ENCODE data around the gene STXBP5L. TPM values are rescaled to one million over a fixed set of nuclear protein-coding genes. Genes with fewer than 3 reads are reported as not detected.
"Not testable (repeated sequence)": the region's sequence is repeated elsewhere in the genome, so short reads cannot be mapped to it uniquely, and the experiment has no call there.

Gene STXBP5L
- polyA plus RNA-seq, 3 donors, result 0.13 TPM; not detected in 2

DNA sequence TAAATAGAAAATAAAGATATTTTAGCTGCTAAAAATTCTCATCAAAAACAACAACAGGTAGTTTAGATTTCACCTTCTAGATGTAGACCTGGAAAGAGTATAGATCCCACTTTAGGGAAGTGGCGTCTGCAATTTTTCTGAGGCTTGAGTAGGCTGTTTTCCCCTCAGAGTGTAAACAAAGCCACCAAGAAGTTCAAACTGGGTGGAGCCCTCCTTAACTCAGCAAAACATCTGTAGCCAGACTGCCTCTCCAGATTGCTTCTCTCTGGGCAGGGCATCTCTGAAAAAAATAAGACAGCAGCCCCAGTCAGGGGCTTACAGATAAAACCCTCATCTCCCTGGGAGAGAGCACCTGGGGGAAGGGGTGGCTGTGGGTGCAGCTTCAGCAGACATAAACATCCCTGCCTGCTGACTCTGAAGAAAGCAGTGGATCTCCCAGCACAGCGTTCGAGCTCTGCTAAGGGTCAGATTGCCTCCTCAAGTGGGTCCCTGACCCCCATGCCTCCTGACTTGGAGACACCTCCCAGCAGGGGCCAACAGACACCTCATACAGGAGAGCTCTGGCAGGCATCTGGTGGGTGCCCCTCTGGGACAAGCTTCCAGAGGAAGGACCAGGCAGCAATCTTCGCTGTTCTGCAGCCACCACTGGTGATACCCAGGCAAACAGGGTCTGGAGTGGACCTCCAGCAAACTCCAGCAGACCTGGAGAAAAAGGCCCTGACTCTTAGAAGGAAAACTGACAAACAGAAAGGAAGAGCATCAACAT, 259.6 kb downstream of the STXBP5L start:
- WGBS, 3 donors, result 48 to 59% (median 52%) methylated on average over 4 of the region's 4 CpGs
- no peak overlapping the region for H3K27ac ChIP-seq (ENCODE audit: low read depth, low read length)

DNA sequence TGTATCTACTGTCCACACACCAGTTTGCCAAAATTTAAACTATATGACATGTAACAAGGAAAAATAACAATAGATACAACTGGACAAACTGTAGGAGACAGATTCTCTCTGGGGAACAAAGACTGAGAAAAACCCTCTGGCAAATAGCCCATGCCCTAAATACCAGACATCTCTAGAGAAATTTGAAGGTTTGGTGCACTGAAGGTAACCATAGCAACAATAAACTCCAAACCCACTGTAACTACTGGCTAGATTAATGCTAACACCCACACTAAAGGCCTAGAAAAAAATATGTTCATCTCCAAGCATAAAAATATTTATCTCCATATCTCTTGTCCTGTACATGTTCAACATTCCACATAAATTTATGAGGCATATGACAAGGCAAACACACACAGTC, 267.1 kb downstream of the STXBP5L start:
- no peak overlapping the region for H3K27ac ChIP-seq (ENCODE audit: low read depth, low read length)

DNA sequence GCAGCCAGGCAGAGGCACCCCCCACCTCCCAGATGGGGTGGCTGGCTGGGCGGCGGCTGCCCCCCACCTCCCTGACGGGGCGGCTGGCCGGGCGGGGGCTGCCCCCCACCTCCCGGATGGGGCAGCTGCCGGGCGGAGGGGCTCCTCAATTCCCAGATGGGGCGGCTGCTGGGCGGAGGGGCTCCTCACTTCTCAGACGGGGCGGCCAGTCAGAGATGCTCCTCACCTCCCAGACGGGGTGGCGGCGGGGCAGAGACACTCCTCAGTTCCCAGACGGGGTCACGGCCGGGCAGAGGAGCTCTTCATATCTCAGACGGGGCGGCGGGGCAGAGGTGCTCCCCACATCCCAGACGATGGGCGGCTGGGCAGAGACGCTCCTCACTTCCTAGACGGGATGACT, 282.6 kb downstream of the STXBP5L start:
- 88 to 92% (median 89%) methylated on average over 17 to 26 of the region's 26 CpGs for WGBS, 3 donors
- H3K27ac ChIP-seq (ENCODE audit: low read depth, low read length), result not testable (repeated sequence)

DNA sequence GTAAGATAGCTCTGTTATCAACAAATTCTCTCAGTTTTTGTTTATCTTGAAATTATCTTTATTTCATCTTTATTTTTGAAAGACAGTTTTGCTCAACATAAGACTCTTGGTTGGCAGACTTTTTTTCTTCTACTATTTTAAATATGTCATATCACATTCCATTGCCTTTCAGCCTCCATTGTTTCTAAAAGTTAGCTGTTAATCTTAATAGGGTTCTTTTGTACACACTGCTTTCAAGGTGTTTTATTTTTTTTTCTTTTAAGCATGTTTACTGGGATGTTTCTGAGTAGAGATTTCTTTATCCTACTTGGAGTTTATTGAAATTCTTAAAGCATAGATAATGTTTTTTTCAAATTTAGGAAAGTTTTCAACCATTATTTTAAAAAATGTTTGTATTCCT, 294.6 kb downstream of the STXBP5L start:
- H3K27ac ChIP-seq (ENCODE audit: low read depth, low read length), result no peak overlapping the region

DNA sequence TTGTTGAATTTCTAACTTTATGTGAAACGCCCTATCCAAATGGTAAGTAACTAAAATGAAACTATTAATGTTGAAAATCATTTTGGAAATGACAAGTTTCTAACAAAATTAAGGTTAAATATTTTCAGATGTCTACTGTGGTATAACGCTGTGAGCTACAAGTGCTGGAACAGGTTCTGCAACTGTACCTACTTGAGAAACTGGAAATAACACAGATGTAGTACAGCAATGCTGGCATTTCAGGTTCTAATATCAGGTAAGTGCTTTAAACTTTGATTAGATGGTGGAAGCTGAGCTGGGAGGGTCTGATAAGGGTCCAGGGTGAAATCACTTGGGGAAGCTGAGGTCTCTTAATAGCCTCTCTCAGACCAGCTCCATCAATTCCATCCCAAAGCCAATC, 315.1 kb downstream of the STXBP5L start:
- WGBS, 3 donors, result 33 to 70% (median 69%) methylated on average over 2 of the region's 2 CpGs
- H3K27ac ChIP-seq (ENCODE audit: low read depth, low read length), result no peak overlapping the region

DNA sequence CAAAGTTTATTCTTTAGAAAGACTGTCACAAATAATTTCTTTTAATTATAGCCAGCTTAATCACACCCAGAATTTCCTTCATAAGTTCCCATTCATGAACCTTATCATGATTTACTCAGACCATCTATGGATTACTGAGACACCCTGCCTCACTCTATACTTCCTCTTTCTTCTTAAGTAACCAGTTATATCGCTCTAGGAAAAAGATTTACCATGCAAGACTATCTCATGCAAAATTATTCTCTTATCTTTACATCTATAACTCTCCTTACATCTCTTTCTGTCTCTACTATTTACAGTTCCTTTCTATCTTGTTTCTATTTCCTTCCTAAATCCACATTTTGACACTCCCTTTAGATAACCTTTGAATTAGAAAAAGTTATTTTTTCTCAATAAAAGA, 321.0 kb downstream of the STXBP5L start:
- H3K27ac ChIP-seq (ENCODE audit: low read depth, low read length), result no peak overlapping the region
- WGBS, 3 donors, result 42 to 81% (median 54%) methylated on average over 1 of the region's 1 CpG

DNA sequence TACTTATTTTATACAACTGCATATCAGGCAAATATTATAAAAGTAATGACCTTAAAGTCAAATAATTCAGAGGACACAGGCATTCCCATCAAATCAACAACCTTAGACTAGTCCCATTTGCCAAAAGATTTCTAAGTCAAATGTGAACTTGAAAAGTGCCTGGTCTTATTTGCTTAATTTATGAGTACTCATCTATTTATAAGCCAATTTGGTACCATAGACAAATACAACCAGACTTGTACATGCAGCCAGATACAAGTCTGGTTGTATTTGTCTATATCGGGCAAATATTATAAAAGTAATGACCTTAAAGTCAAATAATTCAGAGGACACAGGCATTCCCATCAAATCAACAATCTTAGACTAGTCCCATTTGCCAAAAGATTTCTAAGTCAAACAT, 322.2 kb downstream of the STXBP5L start:
- 88 to 94% (median 93%) methylated on average over 1 of the region's 1 CpG for WGBS, 3 donors
- H3K27ac ChIP-seq (ENCODE audit: low read depth, low read length), result not testable (repeated sequence)

DNA sequence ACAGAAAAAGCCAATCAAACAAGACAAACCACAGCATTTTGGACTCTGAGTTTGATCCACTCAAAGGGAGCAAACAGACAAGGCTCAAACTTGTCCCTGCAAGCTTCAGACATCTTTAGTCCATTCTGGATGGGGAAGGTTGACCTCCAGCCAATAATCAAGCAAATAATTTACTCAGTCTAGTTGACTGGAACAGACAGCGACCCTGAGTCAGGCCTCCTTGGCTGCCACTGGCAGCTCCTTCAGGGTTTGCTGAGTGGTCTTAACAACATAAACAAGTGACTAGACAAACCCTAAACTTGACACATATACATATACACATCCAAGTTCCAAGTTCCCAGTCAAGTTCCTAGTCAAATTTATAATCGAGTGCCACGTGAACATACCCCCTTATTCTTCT, 323.9 kb downstream of the STXBP5L start:
- no peak overlapping the region for H3K27ac ChIP-seq (ENCODE audit: low read depth, low read length)
- 64 to 80% (median 69%) methylated on average over 3 of the region's 3 CpGs for WGBS, 3 donors

DNA sequence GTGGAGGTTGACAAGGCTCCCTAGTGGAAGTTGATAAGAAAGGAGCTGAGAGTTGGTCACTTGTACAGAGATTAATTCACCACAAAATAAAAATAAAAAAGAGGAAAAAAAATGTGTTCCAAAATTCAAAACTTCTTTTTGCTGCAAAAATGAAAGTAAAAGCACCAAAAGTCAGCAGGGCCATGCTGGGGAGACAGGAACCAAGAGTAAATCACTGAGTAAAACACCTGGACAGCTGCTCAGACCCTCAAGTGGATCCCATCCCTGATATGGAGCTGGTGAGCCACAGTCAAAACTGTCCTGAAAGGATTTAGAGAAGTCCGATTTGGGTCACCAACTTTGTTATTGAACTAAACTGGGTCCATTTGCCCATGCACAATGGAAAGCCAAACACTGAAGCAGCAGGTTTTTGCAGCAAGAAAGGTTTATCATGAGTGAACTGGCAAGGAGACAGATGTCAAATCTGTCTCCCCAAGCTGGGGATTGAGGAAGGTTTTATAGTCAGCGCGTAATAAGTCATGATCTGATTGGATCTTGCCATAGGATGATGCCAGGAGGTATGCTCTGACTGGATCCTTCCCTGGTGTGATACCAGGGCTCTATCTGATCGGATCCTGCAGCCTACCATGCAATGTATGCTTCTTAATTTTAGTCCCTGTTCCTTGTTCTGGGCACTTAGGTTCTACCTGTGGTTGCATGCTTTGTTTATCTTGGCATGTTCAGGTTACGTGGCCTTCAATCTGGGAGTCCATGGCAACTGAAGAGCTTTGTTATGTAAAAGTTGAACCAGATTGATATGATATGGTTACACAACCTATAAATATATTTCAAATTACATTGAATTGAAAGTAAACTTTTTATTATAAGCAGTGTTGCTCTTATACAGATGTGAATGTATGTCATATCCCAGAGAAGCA, 324.6 kb downstream of the STXBP5L start:
- 53 to 91% (median 85%) methylated on average over 5 of the region's 5 CpGs for WGBS, 3 donors
- H3K27ac ChIP-seq (ENCODE audit: low read depth, low read length), result no peak overlapping the region

DNA sequence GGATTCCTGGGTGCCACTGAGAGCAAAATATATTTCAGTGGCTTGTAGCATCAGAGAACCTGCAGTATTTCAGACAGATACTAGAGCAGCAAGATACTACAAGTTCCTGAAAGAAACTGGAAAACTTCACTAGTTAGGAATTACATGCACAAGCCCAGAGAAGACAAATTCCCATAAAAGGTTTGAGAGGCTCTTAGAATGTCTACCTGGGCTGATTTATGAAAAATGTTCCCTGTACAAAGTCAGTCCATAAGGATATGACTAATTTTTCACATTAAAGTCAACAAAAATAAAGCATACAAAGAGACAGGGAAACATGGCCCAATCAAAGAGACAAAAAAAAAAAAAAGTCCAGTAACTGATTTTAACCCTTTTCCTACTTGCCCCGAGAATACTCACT, 335.2 kb downstream of the STXBP5L start:
- 85 to 92% (median 87%) methylated on average over 1 of the region's 1 CpG for WGBS, 3 donors
- no peak overlapping the region for H3K27ac ChIP-seq (ENCODE audit: low read depth, low read length)

DNA sequence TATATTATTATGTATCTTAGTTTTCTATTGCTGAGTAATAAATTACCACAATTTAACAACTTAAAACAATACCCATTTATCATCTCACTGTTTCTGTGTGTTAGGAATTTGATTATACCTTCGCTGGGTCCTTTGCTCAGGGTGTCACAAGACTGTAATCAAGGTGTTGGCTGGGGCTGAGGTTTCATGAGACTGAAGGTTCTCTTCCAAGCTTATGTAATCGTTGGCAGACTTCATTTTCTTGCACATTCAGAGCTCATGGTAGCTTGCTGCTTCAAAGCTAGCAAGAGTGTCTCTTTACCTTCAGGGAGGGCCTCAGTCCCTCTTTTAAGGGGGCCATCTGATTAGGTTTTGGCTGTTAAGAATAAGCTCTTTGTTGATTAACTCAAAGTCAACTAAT, 344.7 kb downstream of the STXBP5L start:
- 23 to 67% (median 56%) methylated on average over 2 of the region's 2 CpGs for WGBS, 3 donors

DNA sequence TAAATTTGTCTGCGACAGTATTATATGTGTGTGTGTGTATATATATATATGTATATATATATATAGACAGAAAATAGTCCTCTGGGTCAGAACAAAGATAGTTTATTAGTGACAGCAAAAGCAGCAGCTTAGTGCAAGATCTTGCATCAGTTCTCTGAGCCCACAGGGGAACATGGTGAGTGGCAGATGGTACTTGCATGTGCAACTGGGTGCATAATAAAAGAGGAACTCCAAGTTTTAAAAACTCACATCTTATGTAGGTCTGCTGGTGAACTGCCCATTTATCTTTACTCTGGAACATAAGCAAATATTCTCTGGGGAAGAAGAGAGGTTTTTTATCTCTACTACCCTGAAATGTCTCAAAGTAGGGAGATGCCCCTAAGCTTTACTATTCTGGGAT, 361.4 kb downstream of the STXBP5L start:
- WGBS, 3 donors, result 85 to 89% (median 88%) methylated on average over 1 of the region's 1 CpG
- H3K27ac ChIP-seq (ENCODE audit: low read depth, low read length), result no peak overlapping the region

More for the DNA sequence above, 344.7 kb downstream of the STXBP5L start:
- H3K27ac ChIP-seq (ENCODE audit: low read depth, low read length), result no peak overlapping the region

DNA sequence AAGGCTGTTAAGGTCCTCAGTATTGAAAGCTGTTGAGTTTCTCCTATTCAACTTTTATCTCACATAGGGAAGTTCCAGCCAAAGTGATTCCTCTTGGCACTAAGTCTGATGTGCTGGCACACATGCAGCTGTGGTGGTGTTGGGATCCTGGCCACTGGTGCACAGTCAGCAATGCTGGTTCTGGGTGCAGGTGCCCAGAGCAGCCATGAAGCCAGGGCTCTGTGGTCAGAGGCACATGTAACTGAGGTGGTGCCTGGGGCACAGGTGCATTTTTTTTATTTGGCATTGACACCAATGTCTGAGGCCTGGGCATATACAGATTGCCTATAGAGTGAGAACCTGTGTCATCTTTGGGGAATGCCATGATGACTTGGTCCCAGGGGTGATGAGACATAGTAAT, 366.4 kb downstream of the STXBP5L start:
- no peak overlapping the region for H3K27ac ChIP-seq (ENCODE audit: low read depth, low read length)

DNA sequence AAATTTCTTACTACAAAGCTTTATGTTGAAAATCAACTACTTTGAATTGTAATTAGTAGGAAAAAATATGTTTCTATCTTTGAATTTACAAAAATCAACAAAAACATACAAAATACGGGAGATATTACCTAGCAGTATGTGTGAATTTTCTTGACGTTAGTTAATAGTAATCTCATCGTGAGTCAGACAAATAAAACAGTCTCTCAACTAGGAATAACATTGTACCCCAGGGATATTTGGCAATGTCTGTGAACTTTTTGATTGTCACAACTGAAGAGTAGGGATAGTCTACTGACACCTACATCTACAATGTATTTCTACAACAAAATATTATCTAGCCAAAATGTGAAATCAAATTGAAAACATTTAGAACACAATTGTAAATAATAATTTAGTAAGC, 387.4 kb downstream of the STXBP5L start:
- WGBS, 3 donors, result 69 to 84% (median 83%) methylated on average over 3 of the region's 3 CpGs
- H3K27ac ChIP-seq (ENCODE audit: low read depth, low read length), result no peak overlapping the region

DNA sequence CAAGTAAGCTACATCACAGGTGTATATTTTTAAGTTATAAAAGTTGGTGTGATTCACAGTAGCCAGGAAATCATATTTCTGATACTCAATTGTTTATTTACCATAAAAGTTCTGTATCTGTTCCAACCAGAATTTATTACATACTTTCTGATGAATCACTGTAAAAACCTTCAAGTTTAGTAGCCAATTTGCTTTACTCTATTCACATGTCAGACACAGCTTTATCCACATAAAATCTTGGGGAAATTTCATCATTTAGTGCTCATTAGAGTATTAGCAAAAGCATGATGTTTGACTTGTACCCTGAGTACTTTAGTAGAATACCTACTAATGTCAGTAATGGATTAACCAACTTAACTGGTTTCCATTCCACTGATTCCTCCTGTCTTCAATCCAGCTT, 388.0 kb downstream of the STXBP5L start:
- no peak overlapping the region for H3K27ac ChIP-seq (ENCODE audit: low read depth, low read length)

DNA sequence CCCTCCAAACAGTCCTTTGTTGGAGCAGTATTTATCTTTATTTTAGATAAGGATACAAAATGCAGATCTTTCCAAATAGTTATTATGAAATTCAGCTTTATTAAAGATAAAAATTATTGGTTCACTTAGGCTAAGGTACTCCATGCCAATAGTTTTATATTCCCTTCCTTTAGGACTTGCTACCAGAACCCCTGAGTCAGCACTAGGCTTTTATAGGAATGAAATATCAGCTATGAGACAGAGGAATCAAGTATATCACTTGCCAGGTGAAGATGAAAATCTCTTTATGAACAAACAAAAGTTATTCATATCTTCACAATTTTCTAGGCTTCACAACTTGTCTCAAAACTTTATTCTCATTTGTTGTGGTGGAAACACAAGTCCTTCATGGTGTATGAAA, 416.3 kb downstream of the STXBP5L start:
- H3K27ac ChIP-seq (ENCODE audit: low read depth, low read length), result no peak overlapping the region

DNA sequence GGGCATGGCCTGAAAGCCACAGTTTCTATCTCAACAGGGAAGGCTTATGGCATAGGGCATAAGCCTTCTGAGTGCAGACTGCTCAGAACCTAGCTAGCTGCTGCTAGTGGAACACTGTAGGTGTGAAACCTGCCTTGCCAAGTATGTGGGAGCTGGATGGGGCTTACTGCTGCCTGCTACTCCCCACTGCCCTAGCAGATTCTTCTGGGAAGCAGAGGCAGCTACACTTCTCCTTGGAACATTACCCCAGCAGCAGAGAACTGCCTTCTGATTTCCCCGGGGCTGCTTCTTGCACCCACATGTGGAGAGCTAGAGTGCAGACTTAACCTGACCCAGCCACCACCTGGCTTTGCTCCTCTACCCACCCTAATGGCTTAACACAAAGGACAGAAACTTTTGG, 422.1 kb downstream of the STXBP5L start:
- WGBS, 3 donors, result 77 to 90% (median 89%) methylated on average over 1 of the region's 1 CpG
- H3K27ac ChIP-seq (ENCODE audit: low read depth, low read length), result no peak overlapping the region

DNA sequence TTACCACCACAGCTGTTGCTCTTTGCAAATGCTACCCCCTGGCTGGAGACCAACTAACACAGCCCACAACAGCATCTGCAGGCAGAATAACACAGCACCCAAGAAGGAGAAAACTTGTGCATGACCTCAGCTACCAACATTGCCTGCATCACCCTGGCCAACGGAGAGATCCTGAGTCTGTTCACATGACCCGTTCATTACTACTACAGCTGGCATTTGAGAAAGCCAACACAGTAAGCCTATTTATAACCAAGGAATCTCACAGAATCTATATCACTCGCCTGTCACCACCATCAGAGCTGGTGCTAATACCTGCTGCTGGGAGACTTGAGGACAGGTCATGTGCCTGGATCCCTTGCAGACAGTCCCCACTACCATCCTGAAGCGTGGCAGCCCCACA, 422.6 kb downstream of the STXBP5L start:
- no peak overlapping the region for H3K27ac ChIP-seq (ENCODE audit: low read depth, low read length)
- 77 to 82% (median 82%) methylated on average over 4 of the region's 4 CpGs for whole genome bisulfite sequencing, 3 donors

DNA sequence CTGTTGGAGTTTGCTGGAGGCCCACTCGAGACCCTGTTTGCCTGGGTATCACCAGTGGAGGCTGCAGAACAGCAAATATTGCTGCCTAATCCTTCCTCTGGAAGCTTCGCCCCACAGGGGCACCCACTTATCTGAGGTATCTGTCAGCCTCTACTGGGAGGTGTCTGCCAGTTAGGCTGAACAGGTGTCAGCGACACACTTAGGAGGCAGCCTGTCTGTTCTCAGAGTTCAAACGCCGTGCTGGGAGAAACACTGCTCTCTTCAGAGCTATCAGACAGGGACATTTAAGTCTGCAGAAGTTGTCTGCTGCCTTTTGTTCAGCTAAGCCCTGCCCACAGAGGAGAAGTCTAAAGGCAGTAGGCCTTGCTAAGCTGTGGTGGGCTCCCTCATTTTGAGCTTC, 448.0 kb downstream of the STXBP5L start:
- H3K27ac ChIP-seq (ENCODE audit: low read depth, low read length), result not testable (repeated sequence)
- 87 to 88% (median 87%) methylated on average over 5 of the region's 5 CpGs for WGBS, 3 donors

Measured in adipose tissue (tissue), 3 donors.